ENCODE results near the gene OR6J1.

OR6J1 gene

DNA sequence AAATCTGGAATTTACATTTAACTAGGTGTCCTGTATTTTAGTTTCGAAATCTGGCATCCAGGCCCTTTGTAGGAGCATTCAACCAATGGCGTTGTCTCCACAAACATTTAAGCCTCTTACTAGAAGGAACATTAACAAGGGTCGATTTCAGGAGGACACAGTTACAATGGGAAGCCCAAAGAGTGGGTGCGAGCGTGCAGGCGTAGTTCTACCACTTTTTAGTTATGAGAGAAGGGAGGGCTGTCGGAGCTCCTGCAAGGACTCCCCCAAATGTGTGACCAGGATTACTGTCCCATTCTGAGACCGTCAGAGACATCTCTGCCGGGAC, 46.4 kb downstream of the OR6J1 start:
- peak overlapping the region; percentile 49; the same call in 1 of the 2 replicates for H3K9ac ChIP-seq (ENCODE audit: low read depth, low read length)
- no peak overlapping the region for H3K27ac ChIP-seq (ENCODE audit: low read length)
- DNase-seq (no peak), ATAC-seq (ENCODE audit: insufficient read depth, low read depth) (no peak)
- H3K4me1 ChIP-seq (ENCODE audit: insufficient read depth, low read length), result peaks cover 13% of the 10 kb centered on the region
- H3K4me2 ChIP-seq (ENCODE audit: insufficient read depth, low read length), result peak overlapping the region; percentile 89
- peak overlapping the region; percentile 17 to 67; a peak in 3 of 4 replicates for H3K4me3 ChIP-seq (ENCODE audit: low read depth in 1 of 2, low read length in 2 of 2)
- TF ChIP-seq EZH2 (IDR thresholded peaks at IDR 0.05; ENCODE audit: borderline replicate concordance, low read depth, low read length, severe bottlenecking), result no peak
- TF ChIP-seq, protein P1, sequence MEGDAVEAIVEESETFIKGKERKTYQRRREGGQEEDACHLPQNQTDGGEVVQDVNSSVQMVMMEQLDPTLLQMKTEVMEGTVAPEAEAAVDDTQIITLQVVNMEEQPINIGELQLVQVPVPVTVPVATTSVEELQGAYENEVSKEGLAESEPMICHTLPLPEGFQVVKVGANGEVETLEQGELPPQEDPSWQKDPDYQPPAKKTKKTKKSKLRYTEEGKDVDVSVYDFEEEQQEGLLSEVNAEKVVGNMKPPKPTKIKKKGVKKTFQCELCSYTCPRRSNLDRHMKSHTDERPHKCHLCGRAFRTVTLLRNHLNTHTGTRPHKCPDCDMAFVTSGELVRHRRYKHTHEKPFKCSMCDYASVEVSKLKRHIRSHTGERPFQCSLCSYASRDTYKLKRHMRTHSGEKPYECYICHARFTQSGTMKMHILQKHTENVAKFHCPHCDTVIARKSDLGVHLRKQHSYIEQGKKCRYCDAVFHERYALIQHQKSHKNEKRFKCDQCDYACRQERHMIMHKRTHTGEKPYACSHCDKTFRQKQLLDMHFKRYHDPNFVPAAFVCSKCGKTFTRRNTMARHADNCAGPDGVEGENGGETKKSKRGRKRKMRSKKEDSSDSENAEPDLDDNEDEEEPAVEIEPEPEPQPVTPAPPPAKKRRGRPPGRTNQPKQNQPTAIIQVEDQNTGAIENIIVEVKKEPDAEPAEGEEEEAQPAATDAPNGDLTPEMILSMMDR (IDR thresholded peaks at IDR 0.05; ENCODE audit: borderline replicate concordance, extremely low read depth, low read length, poor library complexity, severe bottlenecking), result no peak
- H4K20me1 ChIP-seq (ENCODE audit: insufficient read depth, low read length), result no peaks in the 10 kb centered on the region
- no peaks in the 10 kb centered on the region for H3K79me2 ChIP-seq (ENCODE audit: insufficient read depth, low read length)
- peak overlapping the region; percentile 91 for H2AFZ ChIP-seq (ENCODE audit: low read depth, low read length)
- peaks cover 87% of the 10 kb centered on the region for H3K27me3 ChIP-seq (ENCODE audit: insufficient read depth, low read length, poor library complexity)
- no peaks in the 10 kb centered on the region for H3K36me3 ChIP-seq (ENCODE audit: insufficient read depth, low read length)
- H3K9me3 ChIP-seq (ENCODE audit: insufficient read depth, low read length, severe bottlenecking), result no peaks in the 10 kb centered on the region

DNA sequence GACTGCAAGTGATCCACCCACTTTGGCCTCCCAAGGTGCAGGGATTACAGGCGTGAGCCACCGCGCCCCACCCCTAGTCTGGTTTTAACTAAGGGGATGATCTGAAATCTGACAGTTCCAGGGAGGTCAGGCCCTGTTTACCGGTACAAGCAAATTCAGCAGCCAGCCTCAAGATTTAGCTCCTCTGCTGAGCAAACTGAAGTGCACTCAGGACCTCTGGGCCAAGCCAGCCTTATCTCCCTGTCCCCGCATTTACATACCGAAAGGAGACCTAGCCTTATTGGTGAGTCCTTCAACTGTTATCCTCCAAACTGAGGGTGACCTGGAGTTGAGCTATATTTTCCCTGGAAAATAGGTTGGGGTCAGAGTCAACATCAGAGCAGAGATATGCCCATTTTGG, 46.9 kb downstream of the OR6J1 start:
- H3K36me3 ChIP-seq (ENCODE audit: insufficient read depth, low read length), result no peaks in the 10 kb centered on the region
- ATAC-seq (ENCODE audit: insufficient read depth, low read depth) (no peak), DNase-seq (no peak)
- no peak overlapping the region for H3K27ac ChIP-seq (ENCODE audit: low read length)
- H2AFZ ChIP-seq (ENCODE audit: low read depth, low read length), result no peak overlapping the region
- peaks cover 13% of the 10 kb centered on the region for H3K4me1 ChIP-seq (ENCODE audit: insufficient read depth, low read length)
- H3K27me3 ChIP-seq (ENCODE audit: insufficient read depth, low read length, poor library complexity), result peaks cover 87% of the 10 kb centered on the region
- H3K4me3 ChIP-seq (ENCODE audit: low read depth in 1 of 2, low read length in 2 of 2), result no peak overlapping the region
- H3K4me2 ChIP-seq (ENCODE audit: insufficient read depth, low read length), result no peak overlapping the region
- no peak overlapping the region for H3K9ac ChIP-seq (ENCODE audit: low read depth, low read length)
- no peaks in the 10 kb centered on the region for H4K20me1 ChIP-seq (ENCODE audit: insufficient read depth, low read length)
- H3K79me2 ChIP-seq (ENCODE audit: insufficient read depth, low read length), result no peaks in the 10 kb centered on the region
- H3K9me3 ChIP-seq (ENCODE audit: insufficient read depth, low read length, severe bottlenecking), result no peaks in the 10 kb centered on the region
- TF ChIP-seq, protein P1 (IDR thresholded peaks at IDR 0.05; ENCODE audit: borderline replicate concordance, extremely low read depth, low read length, poor library complexity, severe bottlenecking), result no peak
- no peak for TF ChIP-seq EZH2 (IDR thresholded peaks at IDR 0.05; ENCODE audit: borderline replicate concordance, low read depth, low read length, severe bottlenecking)

DNA sequence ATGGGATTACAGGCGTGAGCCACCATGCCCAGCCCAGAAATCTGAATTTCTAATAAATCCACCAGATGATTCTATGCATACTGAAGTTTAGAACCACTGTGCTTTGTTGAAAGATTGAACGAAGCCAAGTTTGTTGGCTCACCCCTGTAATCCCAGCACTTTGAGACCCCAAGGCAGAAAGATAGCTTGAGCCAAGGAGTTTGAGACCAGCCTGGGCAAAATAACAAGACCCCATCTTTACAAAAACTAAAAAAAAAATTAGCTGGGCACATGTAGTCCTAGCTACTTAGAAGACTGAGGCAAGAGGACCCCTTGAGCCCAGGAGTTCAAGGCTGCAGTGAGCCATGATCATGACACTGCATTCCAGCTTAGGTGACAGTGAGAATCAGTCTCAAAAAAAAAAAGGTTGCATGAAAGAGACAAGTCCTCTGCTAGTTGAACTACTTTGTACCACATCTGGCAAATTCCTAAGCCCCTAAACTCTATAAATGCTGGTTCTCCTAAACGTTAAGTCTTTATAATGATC, 47.7 kb downstream of the OR6J1 start:
- peaks cover 13% of the 10 kb centered on the region for H3K4me1 ChIP-seq (ENCODE audit: insufficient read depth, low read length)
- DNase-seq (no peak), ATAC-seq (ENCODE audit: insufficient read depth, low read depth) (no peak)
- no peak overlapping the region for H3K4me2 ChIP-seq (ENCODE audit: insufficient read depth, low read length)
- H3K36me3 ChIP-seq (ENCODE audit: insufficient read depth, low read length), result no peaks in the 10 kb centered on the region
- no peak overlapping the region for H3K9ac ChIP-seq (ENCODE audit: low read depth, low read length)
- H3K27ac ChIP-seq (ENCODE audit: low read length), result no peak overlapping the region
- no peak overlapping the region for H2AFZ ChIP-seq (ENCODE audit: low read depth, low read length)
- H3K9me3 ChIP-seq (ENCODE audit: insufficient read depth, low read length, severe bottlenecking), result no peaks in the 10 kb centered on the region
- H3K4me3 ChIP-seq (ENCODE audit: low read depth in 1 of 2, low read length in 2 of 2), result no peak overlapping the region
- no peaks in the 10 kb centered on the region for H3K79me2 ChIP-seq (ENCODE audit: insufficient read depth, low read length)
- TF ChIP-seq, protein P1 (IDR thresholded peaks at IDR 0.05; ENCODE audit: borderline replicate concordance, extremely low read depth, low read length, poor library complexity, severe bottlenecking), result no peak
- TF ChIP-seq EZH2 (IDR thresholded peaks at IDR 0.05; ENCODE audit: borderline replicate concordance, low read depth, low read length, severe bottlenecking), result no peak
- H4K20me1 ChIP-seq (ENCODE audit: insufficient read depth, low read length), result no peaks in the 10 kb centered on the region
- H3K27me3 ChIP-seq (ENCODE audit: insufficient read depth, low read length, poor library complexity), result peaks cover 79% of the 10 kb centered on the region

Data from DND-41 (cell line).